Karpas-422 (cell line): Measurements from ENCODE around the gene CYTH4. TPM values are rescaled to one million over a fixed set of nuclear protein-coding genes. Genes with fewer than 3 reads are reported as not detected.

ENCODE experiments used
- DNase-seq: peaks from one replicate; pipeline ENCODE4 v3.0.0-alpha.2; 2015
- H2AFZ ChIP-seq: fragments of 200-600 bp; sonication (generic); 2 replicates; pipeline ENCODE4 v1.6.1; 2014; ENCODE audit warnings: antibody characterized with exemption, low read length, mixed read lengths
- H3K27ac ChIP-seq: fragments of 200-600 bp; sonication (generic); 2 replicates; pipeline ENCODE4 v1.5.1; 2014; ENCODE audit warnings: mild to moderate bottlenecking, low read length, moderate library complexity
- H3K27me3 ChIP-seq: fragments of 200-600 bp; sonication (generic); 2 replicates; pipeline ENCODE4 v1.6.1; 2014; ENCODE audit warnings: low read length, mixed read lengths
- H3K36me3 ChIP-seq: fragments of 200-600 bp; sonication (generic); 2 replicates; pipeline ENCODE4 v1.6.1; 2014; ENCODE audit warnings: low read length, mixed read lengths; ENCODE audit not compliant: insufficient read depth
- H3K4me1 ChIP-seq: fragments of 200-600 bp; sonication (generic); 2 replicates; pipeline ENCODE4 v1.6.1; 2014; ENCODE audit warnings: mild to moderate bottlenecking, low read length, mixed read lengths
- H3K4me2 ChIP-seq: fragments of 200-600 bp; sonication (generic); 2 replicates; pipeline ENCODE4 v1.6.1; 2014; ENCODE audit warnings: low read length, low read depth, mild to moderate bottlenecking; ENCODE audit not compliant: poor library complexity, severe bottlenecking
- H3K4me3 ChIP-seq: fragments of 200-600 bp; sonication (generic); 2 replicates; pipeline ENCODE4 v1.5.1; 2014; ENCODE audit warnings: mild to moderate bottlenecking, antibody characterized with exemption, low read length, mixed read lengths
- H3K79me2 ChIP-seq: fragments of 200-600 bp; sonication (generic); 2 replicates; pipeline ENCODE4 v1.6.1; 2014; ENCODE audit warnings: mild to moderate bottlenecking, low read length, mixed read lengths
- H3K9ac ChIP-seq: fragments of 200-600 bp; sonication (generic); 2 replicates; pipeline ENCODE4 v1.6.0; 2014; ENCODE audit warnings: low read length
- H3K9me2 ChIP-seq: fragments of 200-600 bp; sonication (generic), shearing (Covaris generic); replicated peaks from 2 replicates; pipeline ENCODE4 v1.6.0; 2014; ENCODE audit warnings: mild to moderate bottlenecking, low read length, moderate library complexity; ENCODE audit not compliant: insufficient read depth
- H3K9me3 ChIP-seq: fragments of 300-700, 200-600 bp; sonication (generic); 2 replicates; pipeline ENCODE4 v1.6.1; 2014; ENCODE audit warnings: low read length, mixed read lengths
- H4K20me1 ChIP-seq: fragments of 200-600 bp; sonication (generic); 2 replicates; pipeline ENCODE4 v1.6.1; 2014; ENCODE audit warnings: mild to moderate bottlenecking, antibody characterized with exemption, low read length, low read depth; ENCODE audit not compliant: insufficient read depth
- total RNA-seq: library from RNA; depleted of rRNA; stranded (reverse); fragments of >200 nt; shearing (Covaris generic); gene quantifications from 2 replicates; pipeline ENCODE4 v1.2.3, GENCODE V29; 2014; ENCODE audit warnings: low replicate concordance

Gene CYTH4
- total RNA-seq, 1 experiment from 2014 or later: 12.6 TPM

GRCh38 chr22:37333724-37334460 lies 51.6 kb downstream of the CYTH4 start:
- Histone ChIP-seq H3K36me3 (no peaks in the 10 kb centered on the region), H3K9me2 (no peaks in the 10 kb centered on the region), H2AFZ (no peak overlapping the region), H3K4me1 (peaks cover 13% of the 10 kb centered on the region), H3K27ac (no peak overlapping the region), H3K4me2 (no peak overlapping the region), H3K9ac (no peak overlapping the region), H3K79me2 (no peaks in the 10 kb centered on the region), H3K4me3 (no peak overlapping the region), H3K27me3 (no peaks in the 10 kb centered on the region), H3K9me3 (no peaks in the 10 kb centered on the region), H4K20me1 (0 out of 2 replicates have a peak, but pooled peaks cover 4% of the 10 kb centered on the region)
- DNase-seq: no peak

DNA sequence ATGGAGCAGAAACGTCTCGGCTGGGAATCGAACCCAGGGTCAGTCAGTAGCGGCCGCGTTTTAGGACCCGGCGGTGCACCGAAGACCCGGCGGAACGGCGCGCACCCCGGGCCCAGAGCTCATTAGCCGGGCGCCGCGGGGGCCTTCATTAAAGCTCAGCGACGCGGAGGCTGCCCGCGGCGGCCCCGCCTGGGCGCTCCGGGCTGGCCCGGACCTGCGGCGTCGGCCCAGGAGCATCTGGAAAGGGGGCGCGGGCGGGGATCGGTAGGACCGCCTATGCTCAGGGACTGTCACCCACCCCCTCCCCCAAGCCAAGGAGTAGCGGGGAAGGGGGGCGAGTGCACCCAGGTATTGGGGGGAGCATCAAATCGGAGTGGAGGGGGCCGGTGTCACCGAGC lies 52.2 kb downstream of the CYTH4 start:
- Histone ChIP-seq H3K4me1 (peaks cover 13% of the 10 kb centered on the region), H3K9ac (no peak overlapping the region), H3K4me2 (no peak overlapping the region), H3K27ac (no peak overlapping the region), H3K36me3 (no peaks in the 10 kb centered on the region), H3K9me3 (no peaks in the 10 kb centered on the region), H2AFZ (no peak overlapping the region), H3K79me2 (no peaks in the 10 kb centered on the region), H3K27me3 (no peaks in the 10 kb centered on the region), H3K9me2 (no peaks in the 10 kb centered on the region), H3K4me3 (no peak overlapping the region), H4K20me1 (0 out of 2 replicates have a peak, but pooled peaks cover 4% of the 10 kb centered on the region)
- DNase-seq: no peak

DNA sequence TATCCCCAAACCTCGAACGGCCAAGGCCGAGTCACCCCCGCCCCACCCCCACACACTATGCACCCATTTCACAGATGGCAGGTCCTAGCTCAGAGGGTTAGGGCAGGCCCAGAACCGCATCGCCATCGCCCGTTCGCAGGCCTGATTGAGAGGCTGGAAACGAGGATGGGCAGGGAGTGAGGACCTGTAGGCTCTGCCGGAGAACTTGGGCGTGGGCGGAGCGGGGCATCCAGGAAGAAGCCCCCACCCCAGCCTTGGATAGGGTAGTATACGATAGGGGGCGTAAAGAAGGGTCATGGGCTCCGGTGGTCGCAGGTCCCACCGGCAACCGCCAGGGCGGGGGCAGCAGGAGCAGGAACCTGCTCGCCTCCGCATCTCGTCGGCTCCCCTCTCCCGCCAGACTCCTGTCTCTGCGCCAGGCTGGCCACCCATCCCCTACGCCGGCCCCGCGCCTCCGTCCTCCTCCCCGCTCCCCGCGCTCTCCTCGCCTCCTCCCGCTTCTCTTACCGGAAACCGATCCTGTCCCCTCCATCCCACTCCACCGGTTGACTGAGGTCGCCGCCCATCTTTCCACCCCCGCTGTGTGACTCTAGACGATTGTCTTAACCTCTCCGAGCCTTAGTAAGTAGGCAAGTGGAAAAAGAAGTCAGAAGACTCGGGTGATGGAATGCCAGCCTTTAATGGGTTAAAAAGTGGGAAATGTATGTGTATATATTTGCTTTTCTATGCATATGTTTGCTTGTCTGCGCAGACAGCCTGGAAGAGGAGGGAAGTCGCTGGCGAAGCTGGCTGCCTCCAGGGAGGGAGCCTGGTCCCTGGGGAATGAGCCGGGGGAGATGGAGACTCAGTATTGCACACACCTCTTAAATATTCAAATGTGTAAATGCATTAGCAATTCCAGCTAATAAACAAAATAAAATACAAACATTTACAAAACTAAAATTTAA lies 52.8 kb downstream of the CYTH4 start:
- no peak overlapping the region for H3K9ac ChIP-seq
- H3K4me3 ChIP-seq: no peak overlapping the region
- H3K36me3 ChIP-seq: no peaks in the 10 kb centered on the region
- H3K27ac ChIP-seq: no peak overlapping the region
- no peak for DNase-seq
- no peak overlapping the region for H2AFZ ChIP-seq
- H4K20me1 ChIP-seq: 0 out of 2 replicates have a peak, but pooled peaks cover 4% of the 10 kb centered on the region
- no peaks in the 10 kb centered on the region for H3K79me2 ChIP-seq
- H3K27me3 ChIP-seq: no peaks in the 10 kb centered on the region
- H3K4me1 ChIP-seq: peaks cover 12% of the 10 kb centered on the region
- no peaks in the 10 kb centered on the region for H3K9me3 ChIP-seq
- H3K9me2 ChIP-seq: no peaks in the 10 kb centered on the region
- no peak overlapping the region for H3K4me2 ChIP-seq

DNA sequence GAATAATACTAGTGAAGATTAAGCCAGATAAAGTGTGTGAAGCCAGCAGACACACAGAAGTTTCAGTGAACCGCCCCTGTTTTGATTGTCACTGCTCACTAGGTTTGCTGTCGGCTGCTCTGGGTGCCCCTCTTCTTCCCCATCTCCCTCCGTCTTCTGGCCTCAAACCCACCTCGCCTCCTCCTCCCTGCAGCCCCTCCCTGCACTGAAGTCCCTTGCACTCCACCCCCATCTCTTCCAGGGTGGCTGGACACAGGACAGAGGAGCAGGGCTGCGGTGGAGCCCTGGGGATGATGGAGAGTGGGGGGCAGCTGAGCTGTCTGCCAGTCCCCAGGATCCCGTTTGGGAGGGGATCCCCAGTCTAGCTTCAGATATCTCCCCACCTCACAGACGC lies 53.5 kb downstream of the CYTH4 start:
- peak; percentile 43 for DNase-seq
- Histone ChIP-seq H3K4me2 (no peak overlapping the region), H3K27me3 (no peaks in the 10 kb centered on the region)

GRCh38 chr22:37336579-37336978 lies 54.3 kb downstream of the CYTH4 start:
- H3K9me2 ChIP-seq: no peaks in the 10 kb centered on the region
- H4K20me1 ChIP-seq: no peaks in the 10 kb centered on the region
- H3K27ac ChIP-seq: no peak overlapping the region
- H3K4me2 ChIP-seq: no peak overlapping the region
- H3K9ac ChIP-seq: no peak overlapping the region
- no peaks in the 10 kb centered on the region for H3K9me3 ChIP-seq
- no peaks in the 10 kb centered on the region for H3K79me2 ChIP-seq
- H3K4me1 ChIP-seq: no peaks in the 10 kb centered on the region; the same call in 1 of the 2 replicates
- H3K4me3 ChIP-seq: no peak overlapping the region
- no peak overlapping the region for H2AFZ ChIP-seq
- no peaks in the 10 kb centered on the region for H3K27me3 ChIP-seq
- no peaks in the 10 kb centered on the region for H3K36me3 ChIP-seq
- no peak for DNase-seq

More for the DNA sequence above, 53.5 kb downstream of the CYTH4 start:
- Histone ChIP-seq H3K9me3 (no peaks in the 10 kb centered on the region), H3K9ac (no peak overlapping the region), H3K36me3 (no peaks in the 10 kb centered on the region), H3K4me1 (peaks cover 6% of the 10 kb centered on the region), H3K27ac (no peak overlapping the region), H2AFZ (no peak overlapping the region), H4K20me1 (0 out of 2 replicates have a peak, but pooled peaks cover 4% of the 10 kb centered on the region), H3K79me2 (no peaks in the 10 kb centered on the region), H3K9me2 (no peaks in the 10 kb centered on the region), H3K4me3 (no peak overlapping the region)

- Histone ChIP-seq H4K20me1 (no peaks in the 10 kb centered on the region), H3K4me2 (no peak overlapping the region), H2AFZ (no peak overlapping the region), H3K9ac (no peak overlapping the region), H3K27me3 (no peaks in the 10 kb centered on the region), H3K4me1 (no peaks in the 10 kb centered on the region; the same call in 1 of the 2 replicates), H3K4me3 (no peak overlapping the region), H3K79me2 (no peaks in the 10 kb centered on the region), H3K9me2 (no peaks in the 10 kb centered on the region), H3K27ac (no peak overlapping the region), H3K36me3 (no peaks in the 10 kb centered on the region), H3K9me3 (no peaks in the 10 kb centered on the region)
- no peak for DNase-seq
Observed at GRCh38 chr22:37337204-37337943, 55.1 kb downstream of the CYTH4 start.

GRCh38 chr22:37338539-37339246 lies 56.4 kb downstream of the CYTH4 start:
- H4K20me1 ChIP-seq: no peaks in the 10 kb centered on the region
- H3K4me3 ChIP-seq: no peak overlapping the region
- H3K27me3 ChIP-seq: no peaks in the 10 kb centered on the region

More at GRCh38 chr22:37338539-37339246, 56.4 kb downstream of the CYTH4 start:
- Histone ChIP-seq H3K9me2 (no peaks in the 10 kb centered on the region), H3K4me2 (no peak overlapping the region), H3K9me3 (no peaks in the 10 kb centered on the region), H3K79me2 (no peaks in the 10 kb centered on the region), H3K4me1 (no peaks in the 10 kb centered on the region), H3K36me3 (no peaks in the 10 kb centered on the region), H3K27ac (no peak overlapping the region), H3K9ac (no peak overlapping the region), H2AFZ (no peak overlapping the region)
- DNase-seq: no peak
